Fibroblast of the conjunctiva (primary cell): ENCODE results near the gene RTP2.

Experiments
- DNase-seq: peaks from one replicate; pipeline ENCODE4 v3.0.0-alpha.2; 2010; ENCODE audit warnings: low read depth

RTP2 gene

GRCh38 chr3:187669675-187670504 is 32.5 kb downstream of the RTP2 start, which contains the start of gene SST:
Gene SST (minus strand): TSS chr3:187670394. CDS start chr3:187670291, 103 bp downstream.
- no peak for DNase-seq

GRCh38 chr3:187667526-187667925 is 34.8 kb downstream of the RTP2 start:
- DNase-seq = no peak

- no peak for DNase-seq
These were observed 36.5 kb downstream of the RTP2 start for GRCh38 chr3:187665764-187666402.

- no peak for DNase-seq
These were observed 37.3 kb downstream of the RTP2 start for GRCh38 chr3:187665010-187665409.

- DNase-seq = no peak
These were observed 39.4 kb downstream of the RTP2 start for GRCh38 chr3:187662848-187663409.

- no peak for DNase-seq
These were observed 41.1 kb downstream of the RTP2 start for GRCh38 chr3:187661267-187661666.

GRCh38 chr3:187651282-187651681 is 51.1 kb downstream of the RTP2 start:
- DNase-seq = no peak
